ENCODE measurements around the gene OR9A4. TPM values are rescaled to one million over a fixed set of nuclear protein-coding genes. Genes with fewer than 3 reads are reported as not detected.

The OR9A4 gene, protein sequence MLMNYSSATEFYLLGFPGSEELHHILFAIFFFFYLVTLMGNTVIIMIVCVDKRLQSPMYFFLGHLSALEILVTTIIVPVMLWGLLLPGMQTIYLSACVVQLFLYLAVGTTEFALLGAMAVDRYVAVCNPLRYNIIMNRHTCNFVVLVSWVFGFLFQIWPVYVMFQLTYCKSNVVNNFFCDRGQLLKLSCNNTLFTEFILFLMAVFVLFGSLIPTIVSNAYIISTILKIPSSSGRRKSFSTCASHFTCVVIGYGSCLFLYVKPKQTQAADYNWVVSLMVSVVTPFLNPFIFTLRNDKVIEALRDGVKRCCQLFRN
- 0.23 TPM for total RNA-seq

GRCh38 chr7:141916099-141916498 is at the start of gene OR9A4:
Gene OR9A4 (plus strand): TSS chr7:141916399. CDS start chr7:141918876, 2,477 bp downstream.

DNA sequence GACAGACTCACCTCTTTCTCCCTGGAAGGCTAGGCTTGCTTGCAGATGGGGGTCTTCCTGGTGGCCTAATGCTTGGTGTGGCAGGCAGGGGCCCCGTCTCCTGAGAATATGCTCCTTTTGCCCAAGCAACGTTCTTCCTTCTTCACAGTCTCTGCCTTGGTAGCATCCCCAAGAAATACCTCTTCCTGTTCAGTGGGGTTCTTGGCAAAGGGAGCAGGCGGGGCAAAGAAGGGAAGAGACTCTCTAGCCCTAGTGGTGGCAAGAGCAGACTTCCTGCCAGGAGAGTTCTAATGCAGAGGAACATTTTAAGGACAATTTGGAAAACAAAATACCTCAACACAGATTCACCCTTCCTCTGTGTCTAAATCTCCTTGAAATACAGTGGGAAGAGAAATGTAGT is 30.6 kb downstream of the OR9A4 start, which contains the start of gene CLEC5A:
Gene CLEC5A, minus strand, starts transcription at position 179 of the 400 bp plus-strand sequence. CDS start 682 bp downstream, outside the sequence.

Other genes with a start within 250 kb of the OR9A4 start
- gene DENND11, start 214.2 kb upstream of the OR9A4 start, total RNA-seq = 35.3 TPM
- gene WEE2, start 208.0 kb upstream of the OR9A4 start, total RNA-seq = 0.23 TPM
- gene SSBP1, start 178.0 kb upstream of the OR9A4 start, total RNA-seq = 87.2 TPM
- 4.6 TPM for gene TAS2R3, start 152.3 kb upstream of the OR9A4 start, total RNA-seq
- gene TAS2R4, start 139.7 kb upstream of the OR9A4 start, total RNA-seq = 4.4 TPM
- 1.8 TPM for gene TAS2R5, start 126.2 kb upstream of the OR9A4 start, total RNA-seq
- gene PRSS37, start 74.9 kb upstream of the OR9A4 start, total RNA-seq = not detected
- under 0.01 TPM for gene CLEC5A, start 30.6 kb downstream of the OR9A4 start, total RNA-seq
- not detected for gene TAS2R38, start 57.4 kb downstream of the OR9A4 start, total RNA-seq
- gene MGAM, start 79.5 kb downstream of the OR9A4 start, total RNA-seq = 0.46 TPM
- gene MGAM2, start 195.3 kb downstream of the OR9A4 start, total RNA-seq = 0.23 TPM